SK-N-SH (cell line): ENCODE data around the gene TRIM29. TPM values are rescaled to one million over a fixed set of nuclear protein-coding genes. Genes with fewer than 3 reads are reported as not detected.

ENCODE experiments used
- CTCF ChIA-PET: fragments of 300-600, 350-600 bp; formaldehyde crosslinking; extraction: SDS; loops from one replicate; lab custom pipeline; 2021; lab: Yijun Ruan, JAX
- POLR2A ChIA-PET: fragments of 350-600 bp; sonication (Branson Sonifier 250); formaldehyde crosslinking; extraction: SDS; loops from one replicate; lab custom pipeline; 2020; ENCODE audit warnings: antibody characterized with exemption, inconsistent platforms; lab: Yijun Ruan, JAX
- DNase-seq: peaks from one replicate; pipeline ENCODE4 v3.0.0; 2012
- H2AFZ ChIP-seq: fragments of 200-600 bp; sonication (generic); 2 replicates; pipeline ENCODE4 v1.8.1; 2016; ENCODE audit warnings: antibody characterized with exemption, mild to moderate bottlenecking, low read depth
- H3F3A ChIP-seq: fragments of 200-600 bp; sonication (generic); replicated peaks from 2 replicates; pipeline ENCODE3; 2016; ENCODE audit warnings: antibody characterized with exemption, mild to moderate bottlenecking; ENCODE audit not compliant: insufficient read depth
- H3K27ac ChIP-seq, 2 experiments: fragments of 200-500 bp in 1 of 2; fragments of 200-600 bp in 1 of 2; sonication (Bioruptor generic) in 1 of 2; sonication (generic), shearing (Covaris generic) in 1 of 2; 2 replicates each; pipeline versions ENCODE4 v1.5.1 to v1.6.1; 2014 to 2016; ENCODE audit warnings: low read depth in 2 of 2, inconsistent platforms in 1 of 2, low read length in 1 of 2, mild to moderate bottlenecking in 1 of 2, mixed read lengths in 1 of 2
- H3K27me3 ChIP-seq: fragments of 200-600 bp; sonication (generic), shearing (Covaris generic); 2 replicates; pipeline ENCODE4 v1.6.1; 2016; ENCODE audit warnings: mixed run types; ENCODE audit not compliant: insufficient read depth
- H3K36me3 ChIP-seq, 2 experiments: fragments of 200-500 bp in 1 of 2; fragments of 200-600 bp in 1 of 2; sonication (Bioruptor generic) in 1 of 2; sonication (generic) in 1 of 2; replicated peaks in 1 of 2; 2 replicates each; pipeline versions ENCODE3 to v1.5.1; 2014 to 2016; ENCODE audit warnings: low read length in 1 of 2, mild to moderate bottlenecking in 1 of 2; ENCODE audit not compliant: insufficient read depth in 2 of 2, control insufficient read depth in 1 of 2
- H3K4me1 ChIP-seq, 2 experiments: fragments of 200-500 bp in 1 of 2; fragments of 200-600 bp in 1 of 2; sonication (Bioruptor generic) in 1 of 2; sonication (generic), shearing (Covaris generic) in 1 of 2; 2 replicates each; pipeline versions ENCODE4 v1.5.1 to v1.6.1; 2014 to 2016; ENCODE audit warnings: low read depth in 1 of 2, low read length in 1 of 2, mixed run types in 1 of 2; ENCODE audit not compliant: insufficient read depth in 2 of 2, control insufficient read depth in 1 of 2
- H3K4me2 ChIP-seq: fragments of 200-600 bp; sonication (generic), shearing (Covaris generic); 2 replicates; pipeline ENCODE4 v1.6.1; 2017; ENCODE audit warnings: mixed run types
- H3K4me3 ChIP-seq, 2 experiments: fragments of 200-500 bp in 1 of 2; fragments of 200-600 bp in 1 of 2; sonication (Bioruptor generic) in 1 of 2; sonication (generic), shearing (Covaris generic) in 1 of 2; 2 replicates each; pipeline versions ENCODE4 v1.5.1 to v1.8.1; 2014 to 2016; ENCODE audit warnings: low read depth in 2 of 2, inconsistent platforms in 1 of 2, low read length in 1 of 2, mild to moderate bottlenecking in 1 of 2, mixed read lengths in 1 of 2, moderate library complexity in 1 of 2
- H3K79me2 ChIP-seq: fragments of 200-600 bp; sonication (generic); 2 replicates; pipeline ENCODE4 v1.8.1; 2017; ENCODE audit warnings: mild to moderate bottlenecking; ENCODE audit not compliant: insufficient read depth
- H3K9ac ChIP-seq: fragments of 200-600 bp; sonication (generic); 2 replicates; pipeline ENCODE4 v1.6.1; 2017; ENCODE audit warnings: mixed run types
- H3K9me2 ChIP-seq: fragments of 200-600 bp; sonication (generic); 2 replicates; pipeline ENCODE4 v1.6.1; 2017; ENCODE audit warnings: mixed run types
- H3K9me3 ChIP-seq: fragments of 200-600 bp; sonication (generic); 2 replicates; pipeline ENCODE4 v1.6.1; 2017; ENCODE audit warnings: mixed run types, mild to moderate bottlenecking, moderate library complexity
- H4K20me1 ChIP-seq: fragments of 200-600 bp; sonication (generic); 2 replicates; pipeline ENCODE4 v1.6.1; 2017; ENCODE audit warnings: mild to moderate bottlenecking, mixed run types; ENCODE audit not compliant: insufficient read depth
- CTCF ChIP-seq: fragments of 200-600 bp; sonication (generic); IDR thresholded peaks from 2 replicates; pipeline ENCODE4 v1.6.1; 2017; ENCODE audit warnings: antibody characterized with exemption, mild to moderate bottlenecking, moderate library complexity
- ELF1 ChIP-seq: IDR thresholded peaks from 2 replicates; pipeline ENCODE4 v1.4.0; 2012
- EP300 ChIP-seq, 2 experiments: IDR thresholded peaks; 2 replicates each; pipeline versions ENCODE4 v1.4.0 to v1.6.1; 2012; ENCODE audit warnings: borderline replicate concordance in 1 of 2, low read depth in 1 of 2, low read length in 1 of 2
- FOSL2 ChIP-seq: IDR thresholded peaks from 2 replicates; pipeline ENCODE4 v1.4.0; 2012; ENCODE audit warnings: low read depth, mild to moderate bottlenecking, moderate library complexity, borderline replicate concordance
- FOXM1 ChIP-seq: IDR thresholded peaks from 2 replicates; pipeline ENCODE4 v1.4.0; 2012; ENCODE audit warnings: low read depth, mild to moderate bottlenecking
- IRF3 ChIP-seq: fragments of 150-350 bp; IDR thresholded peaks from 2 replicates; pipeline ENCODE4 v1.6.1; 2016; ENCODE audit warnings: mild to moderate bottlenecking, low read depth, low read length
- JUND ChIP-seq: IDR thresholded peaks from 2 replicates; pipeline ENCODE4 v1.4.0; 2012
- MEF2A ChIP-seq: IDR thresholded peaks from 2 replicates; pipeline ENCODE4 v1.4.0; 2012; ENCODE audit warnings: low read depth, borderline replicate concordance
- MXI1 ChIP-seq: IDR thresholded peaks from 2 replicates; pipeline ENCODE4 v1.6.1; 2012; ENCODE audit warnings: mild to moderate bottlenecking, low read depth, low read length, improper control_type of control experiment
- NFIC ChIP-seq: IDR thresholded peaks from 2 replicates; pipeline ENCODE4 v1.4.0; 2012; ENCODE audit warnings: borderline replicate concordance
- NRF1 ChIP-seq: IDR thresholded peaks from 2 replicates; pipeline ENCODE4 v1.6.1; 2012; ENCODE audit warnings: low read depth, mild to moderate bottlenecking, low read length
- PBX3 ChIP-seq: IDR thresholded peaks from 2 replicates; pipeline ENCODE4; 2012
- RCOR1 ChIP-seq: fragments of 150-350 bp; IDR thresholded peaks from 2 replicates; pipeline ENCODE4 v1.6.1; 2017; ENCODE audit warnings: antibody characterized with exemption, low read length
- TAF1 ChIP-seq: IDR thresholded peaks from 2 replicates; pipeline ENCODE4 v1.6.1; 2012; ENCODE audit warnings: low read depth, mild to moderate bottlenecking, low read length, moderate library complexity, borderline replicate concordance
- TEAD4 ChIP-seq: IDR thresholded peaks from 2 replicates; pipeline ENCODE4 v1.4.0; 2012; ENCODE audit warnings: mild to moderate bottlenecking, borderline replicate concordance; ENCODE audit not compliant: insufficient read depth
- USF1 ChIP-seq: IDR thresholded peaks from 2 replicates; pipeline ENCODE4 v1.4.0; 2012; ENCODE audit warnings: low read depth, borderline replicate concordance
- USF2 ChIP-seq: fragments of 150-350 bp; IDR thresholded peaks from 2 replicates; pipeline ENCODE4 v1.6.1; 2017; ENCODE audit warnings: antibody characterized with exemption, low read length, low read depth, borderline replicate concordance
- ZBTB33 ChIP-seq: IDR thresholded peaks from 2 replicates; pipeline ENCODE4 v1.4.0; 2012; ENCODE audit warnings: low read depth, borderline replicate concordance
- WGBS: methylation state at CpG from one replicate; pipeline ENCODE4 v1.1.6; 2017; ENCODE audit warnings: low lambda C conversion rate; 5-methylcytosine and 5-hydroxymethylcytosine counted together
- polyA plus RNA-seq, 3 experiments: library from polyadenylated mRNA; depleted of rRNA; stranded (reverse); fragments of >200 nt; gene quantifications; 2 replicates each; pipeline ENCODE4 v1.2.3, GENCODE V29; 2012

TRIM29 gene
- polyA plus RNA-seq, 1 of the 3 experiments (the other 2 are of a cell fraction) = 0.03 TPM

GRCh38 chr11:120144501-120144900, 6.6 kb upstream of the TRIM29 start:
- Histone ChIP-seq H2AFZ (no peak overlapping the region), H3K9ac (no peak overlapping the region), H3F3A (no peaks in the 10 kb centered on the region), H3K4me1 (peaks cover 0 to 27% of the 10 kb centered on the region in 2 experiments; a peak in 2 of 4 replicates), H3K4me2 (no peak overlapping the region)
- WGBS = 34% methylated on average over 8 of the region's 8 CpGs
- CTCF ChIA-PET = interaction anchor here (1.4 to 2.0 kb wide), 2 partner anchors 85 to 155 kb away, joined by 5 to 8 read pairs; no protein-coding TSS in a partner anchor
- TF ChIP-seq USF1 (no peak), PBX3 (no peak), FOXM1 (no peak), FOSL2 (no peak), TAF1 (no peak), CTCF (no peak), MXI1 (no peak), RCOR1 (no peak), JUND (no peak), MEF2A (no peak), ZBTB33 (no peak), TEAD4 (no peak), NFIC (no peak), NRF1 (no peak), EP300 (IDR thresholded peaks at IDR 0.05; ENCODE audit: borderline replicate concordance in 1 of 2, low read depth in 1 of 2, low read length in 1 of 2) (no peak), ELF1 (no peak), USF2 (no peak), IRF3 (no peak)
- TF ChIP-seq, all 33 proteins: peak for 0
- Histone ChIP-seq H3K4me3 (no peak overlapping the region), H3K36me3 (no peaks in the 10 kb centered on the region), H3K27ac (no peak overlapping the region; a peak in 1 of 4 replicates), H3K9me3 (no peaks in the 10 kb centered on the region), H3K79me2 (no peaks in the 10 kb centered on the region), H3K9me2 (no peaks in the 10 kb centered on the region), H3K27me3 (peaks cover 22% of the 10 kb centered on the region; the same call in 1 of the 2 replicates), H4K20me1 (no peaks in the 10 kb centered on the region)
- POLR2A ChIA-PET = no interaction called here
- peak; percentile 11 for DNase-seq
